IMR-90 (cell line): ENCODE data around the gene DIAPH1.

Experiments used
- BHLHE40 ChIP-seq: fragments of 150-350 bp; IDR thresholded peaks from 2 replicates; pipeline ENCODE4 v1.6.1; 2016; ENCODE audit warnings: mild to moderate bottlenecking, low read depth, low read length
- CEBPB ChIP-seq: IDR thresholded peaks from 2 replicates; pipeline ENCODE4 v1.6.1; 2012; ENCODE audit warnings: low read depth, low read length, improper control_type of control experiment
- CHD1 ChIP-seq: IDR thresholded peaks from 2 replicates; pipeline ENCODE4 v1.6.1; 2012; ENCODE audit warnings: low read depth, low read length, improper control_type of control experiment
- CTCF ChIP-seq: conservative IDR thresholded peaks from 2 replicates; pipeline ENCODE4 v1.5.1; 2012; ENCODE audit warnings: mild to moderate bottlenecking, low read depth, low read length, improper control_type of control experiment
- ELK1 ChIP-seq: fragments of 150-350 bp; IDR thresholded peaks from 2 replicates; pipeline ENCODE4 v1.6.1; 2016; ENCODE audit warnings: low read depth, mild to moderate bottlenecking, low read length, moderate library complexity, borderline replicate concordance
- FOS ChIP-seq: fragments of 150-350 bp; IDR thresholded peaks from 2 replicates; pipeline ENCODE4 v1.6.1; 2016; ENCODE audit warnings: low read depth, low read length
- POLR2A ChIP-seq: IDR thresholded peaks from 2 replicates; pipeline ENCODE4 v1.6.1; 2012; ENCODE audit warnings: mild to moderate bottlenecking, low read depth, low read length
- RAD21 ChIP-seq: IDR thresholded peaks from 2 replicates; pipeline ENCODE4 v1.6.1; 2012; ENCODE audit warnings: low read length, improper control_type of control experiment
- RCOR1 ChIP-seq: IDR thresholded peaks from 2 replicates; pipeline ENCODE4 v1.6.1; 2012; ENCODE audit warnings: mild to moderate bottlenecking, low read length, improper control_type of control experiment; ENCODE audit not compliant: insufficient replicate concordance
- RFX5 ChIP-seq: IDR thresholded peaks from 2 replicates; pipeline ENCODE4 v1.8.0; 2012; ENCODE audit warnings: low read depth, mild to moderate bottlenecking, low read length, moderate library complexity
- SMC3 ChIP-seq: fragments of 150-350 bp; IDR thresholded peaks from 2 replicates; pipeline ENCODE4 v1.6.1; 2016; ENCODE audit warnings: low read depth, mild to moderate bottlenecking, antibody characterized with exemption, low read length, moderate library complexity
- USF2 ChIP-seq: fragments of 150-350 bp; IDR thresholded peaks from 2 replicates; pipeline ENCODE4 v1.6.1; 2017; ENCODE audit warnings: mild to moderate bottlenecking, antibody characterized with exemption, low read length, low read depth

- TF ChIP-seq CTCF (no peak), RFX5 (no peak), POLR2A (no peak), CEBPB (no peak), RCOR1 (no peak), ELK1 (no peak), USF2 (no peak), CHD1 (no peak), RAD21 (no peak), SMC3 (no peak), BHLHE40 (no peak), FOS (no peak)
Observed at GRCh38 chr5:141605523-141606277, 13.1 kb downstream of the DIAPH1 start.
